HG02870 (cell line): ENCODE results near the gene CDSN.

ENCODE experiments used
- ATAC-seq: cut with Tn5 transposase; IDR thresholded peaks from one replicate; pipeline ENCODE4 v1.9.1; 2021; ENCODE audit warnings: mild to moderate bottlenecking, moderate library complexity; ENCODE audit not compliant: unreplicated experiment

The CDSN gene

DNA sequence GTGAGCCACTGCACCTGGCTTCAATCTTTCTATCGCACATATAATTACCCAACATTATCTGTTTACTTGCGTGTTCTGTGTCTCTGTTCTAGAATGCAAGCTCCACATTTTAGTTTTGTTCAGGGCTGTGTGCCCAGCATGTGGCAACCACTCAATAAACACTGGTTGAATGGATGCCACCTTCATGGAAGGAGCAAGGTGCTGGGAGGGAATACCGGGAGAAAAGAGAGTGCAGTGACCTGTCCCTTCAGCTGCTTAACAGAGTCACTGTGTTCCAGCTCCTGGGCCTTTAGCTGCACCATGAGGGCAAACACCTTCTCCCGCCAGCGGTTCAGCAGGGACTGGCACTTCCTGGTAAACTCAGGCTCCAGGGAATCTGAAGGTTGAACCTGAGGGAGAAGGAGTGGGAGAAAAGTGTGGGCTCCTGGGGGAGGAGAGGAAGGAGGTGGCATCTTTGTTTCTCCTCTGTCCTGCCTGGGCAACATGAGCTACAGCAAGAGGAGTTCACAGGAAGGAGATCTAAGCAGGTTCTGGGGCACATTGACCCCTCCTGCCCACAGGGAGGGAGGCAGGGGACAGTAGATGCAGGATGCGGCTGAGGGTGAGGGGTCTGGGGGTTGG lies 29.7 kb upstream of the CDSN start:
- ATAC-seq = no peak

DNA sequence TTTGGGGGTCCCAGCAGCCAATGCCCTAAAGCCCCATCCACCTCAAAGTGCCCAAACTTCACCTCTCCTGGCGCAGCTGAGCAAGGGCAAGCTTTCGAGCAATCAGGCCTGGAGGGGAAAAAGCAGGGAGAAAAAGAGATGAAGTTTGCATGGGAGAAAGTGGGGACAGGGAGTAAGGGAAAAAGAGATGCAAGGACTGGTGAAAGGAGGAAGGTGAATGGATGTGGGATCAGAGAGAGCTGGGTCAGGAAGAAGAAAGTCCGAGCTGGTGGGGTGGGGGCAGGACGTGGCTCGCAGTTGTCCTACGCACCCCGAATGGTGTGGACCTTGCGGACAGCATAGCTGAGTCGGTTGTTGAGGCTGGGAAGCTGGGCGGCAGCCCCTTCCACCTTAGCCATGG lies 25.1 kb upstream of the CDSN start:
- ATAC-seq = no peak

DNA sequence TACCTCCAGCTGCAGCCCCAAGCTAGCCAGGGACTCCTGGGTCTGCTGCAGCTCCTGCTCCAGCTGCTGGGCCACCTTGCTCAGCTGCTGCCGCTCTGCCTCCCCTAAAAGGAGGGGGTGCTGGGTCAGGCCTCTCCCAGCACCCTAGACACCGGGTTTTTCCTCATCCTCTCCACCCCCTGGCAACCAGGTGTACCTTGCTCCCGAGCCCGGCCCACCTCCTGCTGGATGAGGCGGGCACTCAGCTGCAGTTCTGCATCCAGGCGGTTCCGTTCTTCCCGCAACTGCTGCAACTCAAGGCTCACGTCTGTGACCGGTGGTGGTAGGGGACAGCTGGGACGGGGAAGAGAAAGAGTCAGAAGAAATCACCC lies 24.7 kb upstream of the CDSN start:
- ATAC-seq = no peak

DNA sequence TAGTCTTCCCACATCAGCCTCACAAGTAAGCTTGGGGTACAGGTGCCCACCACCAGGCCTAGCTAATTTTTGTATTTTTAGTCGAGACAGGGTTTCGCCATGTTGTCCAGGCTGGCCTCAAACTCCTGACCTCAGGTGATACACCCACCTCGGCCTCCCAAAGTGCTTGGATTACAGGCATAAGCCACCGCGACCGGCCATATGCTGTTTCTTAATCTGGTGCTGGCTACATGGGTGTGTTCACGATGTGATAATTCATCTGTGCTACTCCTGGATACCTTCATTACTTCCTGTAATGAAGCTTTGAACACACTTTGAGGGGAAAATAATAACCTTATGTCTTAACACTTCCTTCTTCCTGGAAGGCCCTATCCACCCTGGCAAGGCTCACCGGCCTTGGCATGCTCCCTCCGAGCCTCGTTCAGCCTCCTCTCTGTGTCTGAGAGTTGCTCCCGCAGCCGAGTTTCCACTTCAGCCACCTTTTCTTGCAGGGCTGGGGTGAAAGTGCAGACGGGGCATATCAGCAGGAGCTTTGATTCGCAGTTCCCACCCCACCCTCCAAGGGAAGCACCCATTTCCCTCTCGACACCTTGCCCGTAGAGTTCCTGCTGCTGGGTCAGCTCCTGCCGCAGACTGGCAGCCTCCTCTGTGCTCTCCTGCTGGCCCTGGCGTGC lies 24.2 kb upstream of the CDSN start:
- no peak for ATAC-seq

DNA sequence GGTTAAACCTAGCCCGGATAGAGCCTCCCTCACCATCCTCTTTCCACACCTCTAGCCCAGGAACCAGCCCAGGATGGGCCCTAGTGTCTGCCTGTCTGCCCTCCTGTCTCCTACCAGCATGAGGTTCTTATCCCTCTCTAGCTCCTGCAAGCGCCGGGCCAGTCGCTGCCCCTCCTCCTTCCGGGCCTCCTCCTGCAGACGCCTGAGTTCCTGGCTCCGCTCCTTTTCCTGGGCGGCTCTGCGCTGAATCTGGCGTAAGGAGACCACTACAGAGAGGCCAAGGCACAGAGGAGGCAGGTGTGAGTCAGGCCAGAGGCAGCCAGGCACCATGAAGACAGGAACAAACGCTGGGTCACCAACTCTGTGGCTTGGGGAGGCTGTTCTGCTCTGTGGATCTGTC lies 22.9 kb upstream of the CDSN start:
- ATAC-seq = no peak

DNA sequence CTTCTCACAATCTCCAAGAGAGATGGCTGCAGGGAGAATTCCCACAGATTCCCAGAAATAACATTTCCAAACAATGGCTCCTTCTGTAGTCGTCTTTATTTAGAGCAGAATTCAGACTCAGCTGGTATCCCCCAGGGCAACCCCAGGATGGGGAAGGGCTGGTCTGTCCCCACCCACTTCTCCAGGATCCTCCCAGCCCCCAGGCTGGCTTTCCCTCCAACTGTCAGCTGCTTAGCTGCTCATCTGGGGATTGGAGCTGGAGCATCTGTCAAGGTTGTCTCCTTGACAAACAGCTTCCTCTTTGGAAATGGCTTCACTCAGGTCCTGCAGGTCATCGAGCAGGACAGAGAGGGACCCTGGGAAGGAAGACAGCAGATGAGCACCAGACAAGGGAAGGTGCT lies 22.1 kb upstream of the CDSN start:
- ATAC-seq = no peak

DNA sequence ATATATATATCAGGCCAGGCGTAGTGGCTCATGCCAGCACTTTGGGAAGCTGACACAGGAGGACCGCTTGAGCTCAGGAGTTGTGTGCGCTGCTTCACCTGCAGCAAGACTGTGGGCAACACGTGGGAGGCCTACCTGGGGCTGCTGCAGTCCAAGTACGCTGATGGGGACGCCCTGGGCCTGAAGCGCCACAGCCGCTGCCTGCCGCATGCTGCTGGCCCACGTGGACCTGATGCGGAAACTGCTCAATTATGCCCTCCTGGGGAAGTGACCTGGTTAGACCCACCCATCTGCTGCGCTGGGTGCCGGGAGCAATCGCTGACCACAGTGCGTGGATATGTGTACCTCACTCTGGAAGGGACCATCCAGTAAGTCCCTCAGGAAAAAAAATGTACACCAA lies 20.4 kb upstream of the CDSN start:
- ATAC-seq = no peak

DNA sequence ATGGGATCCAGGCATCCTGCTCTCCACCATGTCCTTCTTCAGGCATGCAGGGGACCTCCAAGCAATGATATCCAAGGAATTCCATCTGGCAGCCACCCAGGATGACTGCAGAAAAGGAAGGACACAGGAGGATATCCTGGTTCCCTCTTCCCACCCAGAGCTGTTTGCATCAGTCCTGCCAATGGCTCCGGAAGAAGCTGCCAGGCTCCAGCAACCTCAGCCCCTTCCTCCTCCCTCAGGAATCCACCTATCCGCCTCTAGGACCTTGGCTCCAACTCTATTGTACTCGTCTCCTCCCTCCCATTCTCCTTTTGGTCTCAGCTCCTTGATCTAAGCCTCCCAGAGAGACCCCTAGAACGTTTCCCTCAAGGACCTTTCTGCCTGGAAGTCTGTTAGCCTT lies 19.4 kb upstream of the CDSN start:
- no peak for ATAC-seq

DNA sequence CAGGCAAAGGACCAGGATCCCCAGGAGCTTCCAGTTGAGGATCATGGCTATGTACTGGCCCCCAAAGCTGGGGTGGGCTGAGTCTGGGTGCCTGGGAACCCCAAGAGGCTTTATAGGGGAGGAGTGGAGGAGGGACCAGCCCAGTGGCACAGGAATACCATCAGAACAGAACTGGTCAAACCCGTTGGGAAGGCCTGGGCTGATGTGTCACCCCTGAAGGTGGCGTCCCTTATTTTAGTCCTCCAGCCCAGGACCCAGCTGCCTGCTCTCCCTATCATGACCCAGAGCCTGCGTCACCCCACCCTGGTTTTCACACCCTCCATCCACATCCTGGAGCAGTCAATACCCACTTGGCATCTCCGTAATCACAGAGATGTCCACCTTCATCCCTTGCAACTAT lies 18.7 kb upstream of the CDSN start, which contains the start of gene PSORS1C2:
PSORS1C2 (minus strand) TSS at position 85 of the 400 bp plus-strand sequence; CDS start at position 45, 40 bp downstream.
- ATAC-seq = no peak

DNA sequence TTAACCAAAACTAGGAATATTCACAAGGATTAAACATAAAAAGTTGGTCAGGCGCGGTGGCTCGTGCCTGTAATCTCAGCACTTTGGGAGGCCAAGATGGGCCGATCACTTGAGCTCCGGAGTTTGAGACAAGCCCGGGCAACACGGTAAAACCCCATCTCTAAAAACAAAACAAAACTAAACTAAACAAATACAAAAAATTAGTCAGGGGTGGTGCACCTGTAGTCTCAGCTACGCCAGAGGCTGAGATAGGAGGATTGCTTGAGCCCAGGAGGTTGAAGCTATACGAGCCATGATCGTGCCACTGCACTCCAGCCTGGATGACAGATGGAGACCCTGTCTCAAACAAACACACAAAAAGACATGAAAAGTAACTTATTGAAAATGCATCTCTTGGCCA lies 15.5 kb upstream of the CDSN start:
- no peak for ATAC-seq

DNA sequence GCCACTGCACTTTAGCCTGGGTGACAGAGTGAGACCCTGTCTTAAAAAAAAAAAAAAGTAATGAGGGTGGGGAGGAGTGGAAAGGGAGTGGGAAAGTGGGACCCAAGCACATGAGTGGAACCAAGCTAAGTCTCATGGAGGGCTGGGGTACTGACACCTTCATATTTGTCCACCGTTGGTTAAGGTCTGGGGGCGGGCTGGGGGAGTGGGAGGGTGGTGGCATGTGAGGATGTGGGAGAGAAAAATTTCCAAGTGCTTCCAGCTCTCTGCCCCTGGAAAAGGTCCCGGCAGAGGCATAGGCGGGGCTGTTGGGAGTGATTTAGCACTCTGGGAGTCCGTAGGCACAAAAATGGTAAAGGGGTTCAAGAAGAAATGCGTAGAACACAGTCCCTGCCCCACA lies 12.6 kb upstream of the CDSN start:
- no peak for ATAC-seq

DNA sequence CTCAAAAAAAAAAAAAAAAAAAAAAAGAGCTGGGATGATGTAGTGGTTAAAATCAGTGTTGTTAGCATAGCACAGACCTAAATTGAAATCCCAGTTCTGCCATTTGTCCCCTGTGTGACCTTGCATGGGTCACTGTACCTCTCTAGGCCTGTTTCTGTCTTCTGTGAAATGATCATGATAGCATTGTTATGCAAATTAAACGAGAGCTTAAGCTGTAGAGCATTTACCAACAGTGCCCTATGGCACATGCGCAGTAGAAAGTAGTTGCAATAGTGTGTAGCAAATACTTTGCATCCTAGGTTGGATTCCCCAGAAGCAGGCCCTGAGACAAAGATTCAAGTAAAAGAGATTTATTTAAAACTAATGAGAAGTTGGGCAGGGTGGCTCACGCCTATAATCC lies 11.3 kb upstream of the CDSN start:
- ATAC-seq = no peak

DNA sequence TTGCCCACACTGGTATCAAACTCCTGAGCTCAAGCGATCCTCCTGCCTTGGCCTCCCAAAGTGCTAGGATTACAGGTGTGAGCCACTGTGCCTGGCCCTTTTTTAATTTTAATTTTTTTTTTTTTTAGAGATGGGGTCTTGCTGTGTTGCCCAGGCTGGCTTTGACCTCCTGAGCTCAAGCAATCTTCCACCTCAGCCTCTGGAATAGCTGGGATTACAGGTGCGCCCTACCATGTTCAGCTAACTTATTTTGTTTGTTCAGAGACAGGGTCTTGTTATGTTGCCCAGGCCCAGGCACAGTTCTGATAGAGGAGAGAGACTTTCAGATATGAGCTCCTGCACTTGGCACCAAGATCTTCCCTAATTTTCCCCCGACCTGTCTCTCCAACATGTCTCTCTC lies 10.5 kb upstream of the CDSN start:
- no peak for ATAC-seq

DNA sequence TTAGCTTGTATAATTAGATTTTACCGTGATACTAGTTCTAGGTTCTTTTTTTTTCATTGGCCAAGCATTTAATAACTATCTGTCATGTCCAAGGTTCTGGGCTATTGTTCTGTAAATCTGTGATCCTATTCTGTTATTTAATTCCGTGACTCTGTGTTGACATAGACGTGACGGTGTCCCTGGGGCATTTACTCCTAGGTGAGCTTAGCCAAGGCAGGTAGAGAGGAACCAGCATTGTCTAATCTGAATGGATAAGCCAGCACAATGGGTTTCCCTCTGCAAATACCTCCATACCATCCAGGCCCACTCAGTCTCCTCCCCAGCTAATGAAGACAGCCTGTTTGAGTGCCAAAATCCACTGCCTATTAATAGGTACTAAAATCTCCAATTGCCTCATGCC lies 8.9 kb upstream of the CDSN start:
- no peak for ATAC-seq

DNA sequence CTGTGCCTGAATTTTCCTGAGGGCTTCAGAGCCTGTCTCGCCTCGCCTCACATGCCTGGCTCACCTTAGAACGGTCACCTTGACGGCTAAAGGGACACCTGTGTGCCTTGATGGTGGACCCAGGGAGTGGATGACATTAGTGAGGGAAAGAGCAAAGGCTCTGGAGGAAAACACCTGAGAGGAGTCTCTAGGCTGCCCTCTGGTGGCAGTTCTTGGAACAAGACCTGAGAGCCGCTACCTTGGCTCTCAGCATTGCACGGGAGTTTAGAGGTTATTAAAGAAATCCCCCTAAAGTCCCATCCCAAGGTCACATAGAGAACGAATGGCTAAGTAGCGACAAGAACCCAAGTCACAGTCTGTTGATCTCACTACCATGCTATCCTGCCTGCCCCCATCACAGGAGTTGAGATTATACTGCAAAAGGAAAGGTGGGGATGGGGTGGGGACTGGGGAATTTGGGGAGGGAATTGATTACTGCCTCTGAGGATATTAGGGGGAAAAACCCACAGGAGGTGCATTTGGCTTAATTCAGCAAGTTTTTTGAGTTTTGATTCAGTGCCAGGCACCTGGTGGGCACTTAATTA lies 7.9 kb upstream of the CDSN start:
- ATAC-seq = no peak

DNA sequence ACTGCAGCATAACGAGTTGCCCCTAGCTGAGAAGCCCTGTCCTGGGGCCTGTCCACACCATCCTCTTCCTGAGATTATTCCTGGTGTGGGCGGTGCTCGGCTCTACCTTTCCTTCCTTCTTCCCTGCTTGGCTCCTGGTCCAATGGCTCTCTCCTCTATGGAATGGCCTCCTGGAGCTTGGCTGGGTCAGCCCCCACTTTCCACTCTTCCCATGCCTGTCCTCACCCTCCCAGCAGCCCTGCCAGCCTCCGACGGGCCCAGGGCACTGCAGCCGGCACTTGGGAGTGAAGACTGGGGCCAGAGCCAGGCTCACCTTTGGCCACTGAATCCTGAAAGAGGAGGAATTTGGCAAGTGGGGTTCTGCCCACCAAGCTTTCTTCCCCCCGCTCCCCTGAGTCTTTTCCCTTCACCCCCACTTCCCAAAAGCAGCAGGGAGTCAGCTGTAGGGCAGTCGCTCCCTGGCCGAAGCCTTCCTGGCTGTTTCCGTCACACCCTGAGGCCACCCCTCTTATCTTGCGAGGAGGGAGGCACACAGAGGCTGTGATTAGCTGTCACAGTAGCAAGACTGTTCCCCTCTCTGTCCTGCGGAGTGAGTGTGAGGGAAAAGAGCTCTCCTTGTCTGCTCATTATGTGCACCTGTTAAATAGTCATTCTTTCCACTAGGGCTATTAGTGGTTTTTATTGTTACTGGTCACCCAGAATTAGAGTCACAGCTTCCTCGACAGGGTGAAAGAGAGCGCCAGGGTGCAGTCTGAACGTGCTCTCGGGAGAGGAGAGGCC lies 6.3 kb upstream of the CDSN start:
- ATAC-seq = no peak

DNA sequence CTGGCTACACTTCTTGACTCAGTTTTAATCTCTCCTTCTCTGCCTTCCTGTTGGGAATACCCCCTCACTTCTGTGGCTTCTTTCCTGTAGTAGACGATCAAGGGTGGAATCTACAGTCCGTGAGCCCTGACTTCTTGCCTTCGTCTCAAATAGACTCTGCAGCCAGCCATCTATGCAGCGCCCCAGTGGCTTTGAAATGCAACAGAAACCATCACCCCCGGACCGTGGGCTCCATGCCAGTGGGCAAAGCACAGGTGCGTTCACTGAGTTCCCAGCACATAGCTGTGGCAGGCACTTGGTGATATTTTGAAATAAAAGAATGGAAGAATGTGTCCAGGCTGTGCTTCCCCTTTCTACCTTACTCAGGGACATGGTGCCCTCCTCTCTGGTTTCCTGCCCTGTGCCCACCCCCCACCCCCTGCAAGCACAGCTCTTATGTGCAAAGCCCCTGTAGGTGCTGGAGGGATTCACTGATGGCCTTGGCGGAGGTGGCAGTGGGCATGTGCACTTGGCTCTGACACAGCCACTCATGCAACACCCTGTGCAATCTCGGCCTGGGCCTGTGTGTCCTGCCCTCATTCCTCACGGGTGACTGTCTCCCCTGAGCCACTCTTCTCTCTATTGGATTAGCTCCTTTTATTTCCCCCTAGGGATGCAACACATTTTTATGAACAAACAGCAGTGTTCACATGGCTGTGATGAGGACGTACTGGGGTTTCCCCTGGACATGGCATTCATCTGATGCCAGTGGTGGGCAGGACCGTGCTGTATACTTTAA lies 5.5 kb upstream of the CDSN start:
- no peak for ATAC-seq

DNA sequence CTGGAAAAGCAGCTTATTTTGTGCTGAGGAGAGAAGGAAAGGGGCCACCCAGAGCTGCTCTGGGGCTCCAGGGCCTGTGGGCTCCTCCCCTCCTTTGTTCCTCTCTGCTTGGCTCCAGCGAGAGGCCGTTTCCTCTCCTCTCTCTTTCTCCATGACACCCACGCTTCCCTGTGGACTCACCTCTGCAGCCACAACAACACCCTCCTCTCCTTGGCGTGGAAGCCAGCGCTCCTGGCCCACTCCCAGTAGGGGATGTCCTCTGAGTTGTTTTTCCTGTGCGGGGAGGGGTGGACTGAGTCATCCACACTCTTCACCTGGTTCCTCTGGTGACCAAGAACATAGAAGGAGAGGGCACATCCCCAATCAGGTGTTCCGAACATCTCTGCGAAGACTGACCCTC lies 4.9 kb upstream of the CDSN start:
- no peak for ATAC-seq

DNA sequence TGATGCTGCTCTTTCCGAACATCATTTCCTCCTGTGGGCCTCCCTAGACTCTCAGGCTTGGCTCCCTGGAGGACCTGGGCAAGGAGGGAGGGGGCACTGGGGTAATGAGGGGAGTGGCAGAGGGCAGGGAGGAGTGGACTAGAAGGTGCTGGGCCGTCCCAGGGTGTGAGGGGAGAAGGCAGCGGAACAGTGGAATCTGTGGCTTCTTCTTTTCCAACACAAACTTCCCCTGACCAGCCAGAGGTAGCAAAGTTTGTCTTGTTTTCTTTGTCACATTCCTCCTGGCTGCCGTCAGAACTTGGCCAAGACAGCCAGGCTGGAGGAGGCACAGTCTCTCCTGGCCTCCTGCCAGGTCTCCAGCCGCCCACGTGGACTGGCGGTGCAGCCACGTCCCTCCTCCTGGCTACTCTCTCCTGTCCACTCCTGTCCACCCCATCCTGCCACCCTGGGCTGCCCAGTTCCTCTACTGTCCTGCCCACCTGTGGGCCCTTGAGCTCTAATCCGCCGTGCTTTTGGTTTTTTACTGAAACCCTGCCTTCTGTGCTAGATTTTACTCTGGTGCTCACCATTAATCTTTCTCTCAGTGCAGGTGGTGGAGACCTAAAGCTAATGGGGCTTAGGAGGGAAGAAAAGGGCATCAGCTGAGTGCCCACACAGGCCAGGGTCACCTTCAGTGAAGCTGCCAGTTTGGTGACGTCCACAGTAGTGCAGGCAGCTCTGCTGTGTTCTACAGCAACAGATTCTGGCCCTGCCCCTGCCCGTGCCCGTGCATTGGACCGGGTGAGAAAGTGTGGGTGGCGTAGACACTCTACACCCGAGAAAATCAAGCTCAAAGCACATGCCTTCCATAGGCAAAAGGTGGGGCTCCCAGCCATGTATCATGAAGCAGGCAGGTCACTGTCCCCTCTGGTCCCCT lies 2.8 kb upstream of the CDSN start:
- ATAC-seq = no peak

DNA sequence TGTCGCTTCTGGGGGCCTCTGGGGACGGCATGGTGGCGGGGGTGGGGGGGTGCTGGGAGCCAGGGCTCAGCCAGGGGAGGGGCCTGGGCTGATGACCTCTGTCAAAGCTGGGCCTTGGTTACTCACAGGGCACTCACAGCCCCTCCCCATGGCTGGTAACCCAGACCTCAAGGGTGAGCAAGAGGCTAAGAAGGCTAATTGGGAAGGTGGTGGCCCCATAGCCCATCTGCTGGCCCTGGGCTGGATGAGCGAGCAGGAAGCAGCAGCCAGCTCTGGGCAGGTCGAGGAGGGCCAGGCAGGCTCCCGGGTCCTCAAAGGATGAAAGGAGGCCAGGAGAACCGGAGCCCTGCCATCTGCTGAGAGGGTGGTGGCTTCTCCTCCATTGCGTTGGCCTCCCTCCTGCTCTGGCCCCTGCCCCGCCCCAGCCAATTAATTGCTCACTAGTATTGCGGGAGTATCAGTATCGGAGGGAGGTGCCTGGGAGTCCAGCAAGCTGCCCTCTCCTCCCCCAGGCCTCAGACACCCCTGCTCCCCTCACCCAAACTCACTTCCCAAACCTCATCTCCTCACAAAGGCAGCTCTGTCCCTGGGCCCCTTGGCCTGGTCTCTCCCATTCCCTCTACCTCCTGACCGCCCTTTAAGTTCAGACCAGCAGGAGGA lies 1.0 kb upstream of the CDSN start:
- no peak for ATAC-seq
